HepG2 (cell line): ENCODE measurements around the gene GPATCH2. TPM values are rescaled to one million over a fixed set of nuclear protein-coding genes. Genes with fewer than 3 reads are reported as not detected.

Experiments
- CEBPZ ChIP-seq: IDR thresholded peaks from 2 replicates; pipeline ENCODE4 v1.6.1; 2012; ENCODE audit warnings: low read length, improper control_type of control experiment
- NR2F1 ChIP-seq, 2 experiments: fragments of 450-650 bp in 1 of 2; formaldehyde crosslinking in 1 of 2; IDR thresholded peaks; 2 replicates each; pipeline versions ENCODE4 v1.5.0 to v1.6.1; 2016 to 2020; ENCODE audit warnings: mild to moderate bottlenecking in 1 of 2, missing compliant biosample characterization in 1 of 2, missing genetic modification reagents in 1 of 2, moderate library complexity in 1 of 2
- TFE3 ChIP-seq: IDR thresholded peaks from 2 replicates; pipeline ENCODE4 v1.6.1; 2016
- TMF1 ChIP-seq: sonication (generic); formaldehyde crosslinking; IDR thresholded peaks from 2 replicates; pipeline ENCODE4 v1.8.1; 2022; ENCODE audit warnings: low read depth, missing genetic modification reagents
- ZFP82 ChIP-seq: sonication (generic); formaldehyde crosslinking; IDR thresholded peaks from 2 replicates; pipeline ENCODE4 v1.5.1; 2020; ENCODE audit warnings: mild to moderate bottlenecking, missing genetic modification reagents, borderline replicate concordance
- ZNF296 ChIP-seq: sonication (generic); formaldehyde crosslinking; conservative IDR thresholded peaks from 2 replicates; pipeline ENCODE4 v1.5.0; 2020; ENCODE audit warnings: mild to moderate bottlenecking, missing genetic modification reagents
- polyA plus RNA-seq, 8 experiments: library from polyadenylated mRNA; depleted of rRNA in 3 of 8; stranded (reverse) in 7 of 8; unstranded in 1 of 8; fragments of >200 nt; fragmentation: Illumina TruSeq in 4 of 8; extraction: Trizol in 4 of 8; gene quantifications; 2 replicates each; pipeline versions ENCODE4 v1.2.1 to v1.2.3, GENCODE V29; 2011 to 2016; ENCODE audit warnings: low read depth in 4 of 8, missing spikeins in 1 of 8, mixed read lengths in 1 of 8; ENCODE audit not compliant: insufficient read depth in 1 of 8
- total RNA-seq, 5 experiments: library from RNA; depleted of rRNA; stranded (reverse); fragments of >200 nt; fragmentation: Illumina TruSeq; extraction: Trizol; gene quantifications; 2 replicates each; pipeline ENCODE4 v1.2.3, GENCODE V29; 2016; ENCODE audit warnings: low read depth in 1 of 5
- TF ChIP-seq, protein P1 (sequence below): sonication (generic); formaldehyde crosslinking; IDR thresholded peaks from 2 replicates; pipeline ENCODE4 v1.4.0; 2020; ENCODE audit warnings: mild to moderate bottlenecking, missing genetic modification reagents
- TF ChIP-seq, protein P2 (sequence below): sonication (generic); formaldehyde crosslinking; IDR thresholded peaks from 2 replicates; pipeline ENCODE4 v1.5.1; 2020; ENCODE audit warnings: mild to moderate bottlenecking, missing genetic modification reagents

The GPATCH2 gene
- total and polyA plus RNA-seq, 2 of the 13 experiments (the other 11 are each of a cell fraction or from before 2014, with no cell fraction given): 3.5 to 15.7 TPM

- TF ChIP-seq TFE3 (CRISPR knock-in tag) (no peak), TMF1 (CRISPR knock-in tag) (no peak), ZNF296 (CRISPR knock-in tag) (no peak), ZFP82 (CRISPR knock-in tag) (no peak), NR2F1 (CRISPR knock-in tag; IDR thresholded peaks at IDR 0.05) (no peak), CEBPZ (no peak)
- TF ChIP-seq, protein P1, sequence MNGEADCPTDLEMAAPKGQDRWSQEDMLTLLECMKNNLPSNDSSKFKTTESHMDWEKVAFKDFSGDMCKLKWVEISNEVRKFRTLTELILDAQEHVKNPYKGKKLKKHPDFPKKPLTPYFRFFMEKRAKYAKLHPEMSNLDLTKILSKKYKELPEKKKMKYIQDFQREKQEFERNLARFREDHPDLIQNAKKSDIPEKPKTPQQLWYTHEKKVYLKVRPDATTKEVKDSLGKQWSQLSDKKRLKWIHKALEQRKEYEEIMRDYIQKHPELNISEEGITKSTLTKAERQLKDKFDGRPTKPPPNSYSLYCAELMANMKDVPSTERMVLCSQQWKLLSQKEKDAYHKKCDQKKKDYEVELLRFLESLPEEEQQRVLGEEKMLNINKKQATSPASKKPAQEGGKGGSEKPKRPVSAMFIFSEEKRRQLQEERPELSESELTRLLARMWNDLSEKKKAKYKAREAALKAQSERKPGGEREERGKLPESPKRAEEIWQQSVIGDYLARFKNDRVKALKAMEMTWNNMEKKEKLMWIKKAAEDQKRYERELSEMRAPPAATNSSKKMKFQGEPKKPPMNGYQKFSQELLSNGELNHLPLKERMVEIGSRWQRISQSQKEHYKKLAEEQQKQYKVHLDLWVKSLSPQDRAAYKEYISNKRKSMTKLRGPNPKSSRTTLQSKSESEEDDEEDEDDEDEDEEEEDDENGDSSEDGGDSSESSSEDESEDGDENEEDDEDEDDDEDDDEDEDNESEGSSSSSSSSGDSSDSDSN: no peak
- TF ChIP-seq, protein P2, sequence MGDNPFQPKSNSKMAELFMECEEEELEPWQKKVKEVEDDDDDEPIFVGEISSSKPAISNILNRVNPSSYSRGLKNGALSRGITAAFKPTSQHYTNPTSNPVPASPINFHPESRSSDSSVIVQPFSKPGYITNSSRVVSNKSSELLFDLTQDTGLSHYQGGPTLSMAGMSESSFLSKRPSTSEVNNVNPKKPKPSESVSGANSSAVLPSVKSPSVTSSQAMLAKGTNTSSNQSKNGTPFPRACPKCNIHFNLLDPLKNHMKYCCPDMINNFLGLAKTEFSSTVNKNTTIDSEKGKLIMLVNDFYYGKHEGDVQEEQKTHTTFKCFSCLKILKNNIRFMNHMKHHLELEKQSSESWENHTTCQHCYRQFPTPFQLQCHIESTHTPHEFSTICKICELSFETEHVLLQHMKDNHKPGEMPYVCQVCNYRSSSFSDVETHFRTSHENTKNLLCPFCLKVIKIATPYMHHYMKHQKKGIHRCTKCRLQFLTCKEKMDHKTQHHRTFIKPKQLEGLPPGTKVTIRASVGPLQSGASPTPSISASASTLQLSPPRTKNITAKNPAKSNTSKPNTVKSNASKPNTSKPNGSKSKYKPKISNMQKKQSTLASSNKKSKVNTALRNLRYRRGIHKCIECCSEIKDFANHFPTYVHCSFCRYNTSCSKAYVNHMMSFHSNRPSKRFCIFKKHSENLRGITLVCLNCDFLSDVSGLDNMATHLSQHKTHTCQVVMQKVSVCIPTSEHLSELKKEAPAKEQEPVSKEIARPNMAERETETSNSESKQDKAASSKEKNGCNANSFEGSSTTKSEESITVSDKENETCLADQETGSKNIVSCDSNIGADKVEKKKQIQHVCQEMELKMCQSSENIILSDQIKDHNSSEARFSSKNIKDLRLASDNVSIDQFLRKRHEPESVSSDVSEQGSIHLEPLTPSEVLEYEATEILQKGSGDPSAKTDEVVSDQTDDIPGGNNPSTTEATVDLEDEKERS (CRISPR knock-in tag): no peak
Measured at GRCh38 chr1:217553949-217554509, 76.9 kb downstream of the GPATCH2 start (continued).
